GM18520 (cell line): ENCODE data around the gene CDCA7L.
"Not testable (repeated sequence)": the region's sequence is repeated elsewhere in the genome, so short reads cannot be mapped to it uniquely, and the experiment has no call there.

Source experiments
- ATAC-seq: cut with Tn5 transposase; IDR thresholded peaks from one replicate; pipeline ENCODE4 v1.9.1; 2021; ENCODE audit not compliant: unreplicated experiment

CDCA7L gene

GRCh38 chr7:21911341-21911875 lies 34.3 kb downstream of the CDCA7L start:
- ATAC-seq: no peak

- no peak for ATAC-seq
Measured at GRCh38 chr7:21910253-21910652, 35.4 kb downstream of the CDCA7L start.

- no peak for ATAC-seq
Measured at GRCh38 chr7:21908746-21909145, 37.0 kb downstream of the CDCA7L start.

- no peak for ATAC-seq
Measured at GRCh38 chr7:21903020-21903786, 42.5 kb downstream of the CDCA7L start.

DNA sequence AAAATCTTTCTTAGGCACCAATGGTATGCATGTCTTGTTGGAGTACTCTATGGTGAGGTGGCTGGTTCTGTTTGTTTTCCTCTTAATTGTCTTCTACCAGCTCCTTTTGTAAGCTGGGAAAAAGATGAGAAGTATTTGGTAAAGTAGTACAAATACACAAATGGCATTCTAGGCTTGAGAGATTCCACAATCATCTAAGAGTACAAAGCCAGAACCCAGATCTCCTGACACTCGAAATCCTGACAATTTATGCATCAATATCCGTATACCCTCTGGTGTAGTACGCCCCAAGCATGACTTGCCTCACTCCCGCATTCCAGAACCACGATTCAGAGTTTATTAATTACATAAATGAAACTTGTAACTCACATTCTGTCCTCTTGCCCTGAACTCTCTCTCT lies 43.5 kb downstream of the CDCA7L start:
- no peak for ATAC-seq

DNA sequence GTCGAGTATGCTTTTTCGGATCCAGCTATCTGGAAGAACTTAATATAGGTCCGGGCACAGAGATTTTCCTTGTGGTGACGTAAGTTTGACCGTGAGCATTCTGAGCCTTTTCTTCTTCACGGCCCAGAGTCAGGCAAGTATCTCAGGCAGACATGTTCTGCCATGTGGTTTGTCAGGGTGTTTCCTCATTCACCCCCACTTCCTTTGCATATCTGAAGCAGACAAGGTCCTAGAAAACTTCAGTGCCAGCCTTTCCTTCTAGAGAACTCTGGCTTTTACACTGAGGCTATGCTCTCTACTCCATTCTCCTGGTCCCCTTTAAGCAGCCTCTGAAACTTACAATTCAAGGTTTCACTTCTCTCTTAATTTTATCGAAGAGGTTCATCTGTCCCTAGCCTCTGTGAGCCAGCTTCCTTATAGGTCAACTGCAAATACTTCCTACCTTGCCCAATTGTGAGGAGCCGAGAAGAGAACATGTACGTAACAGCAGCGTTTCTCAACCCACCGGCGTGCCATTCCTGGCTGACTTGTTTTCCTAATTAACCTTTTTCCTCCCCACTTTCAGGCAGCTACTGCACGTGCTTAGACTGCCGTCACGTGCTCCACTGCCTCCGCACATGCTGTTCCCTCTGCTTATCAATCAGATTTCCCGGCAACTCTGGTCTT lies 47.3 kb downstream of the CDCA7L start:
- ATAC-seq: peak; percentile 59

DNA sequence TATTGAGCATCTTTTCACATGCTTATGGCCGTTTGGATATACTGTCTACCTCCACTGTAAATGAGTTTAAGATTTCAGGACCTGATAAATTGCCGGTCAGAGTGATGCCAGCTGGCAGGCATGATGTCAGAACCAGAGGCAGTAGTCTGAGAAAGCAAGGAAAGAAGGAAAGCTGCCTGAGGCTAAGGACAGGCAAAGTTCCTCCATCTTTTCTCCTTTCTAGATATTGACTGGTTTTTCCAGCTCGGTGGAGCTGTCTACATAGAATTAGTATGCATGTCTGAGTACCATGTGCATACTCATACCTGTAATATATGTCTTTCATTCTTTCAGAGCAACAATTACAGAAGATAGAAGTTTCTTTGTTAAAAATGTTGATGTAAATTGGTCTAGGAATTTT lies 52.3 kb downstream of the CDCA7L start:
- ATAC-seq: no peak

DNA sequence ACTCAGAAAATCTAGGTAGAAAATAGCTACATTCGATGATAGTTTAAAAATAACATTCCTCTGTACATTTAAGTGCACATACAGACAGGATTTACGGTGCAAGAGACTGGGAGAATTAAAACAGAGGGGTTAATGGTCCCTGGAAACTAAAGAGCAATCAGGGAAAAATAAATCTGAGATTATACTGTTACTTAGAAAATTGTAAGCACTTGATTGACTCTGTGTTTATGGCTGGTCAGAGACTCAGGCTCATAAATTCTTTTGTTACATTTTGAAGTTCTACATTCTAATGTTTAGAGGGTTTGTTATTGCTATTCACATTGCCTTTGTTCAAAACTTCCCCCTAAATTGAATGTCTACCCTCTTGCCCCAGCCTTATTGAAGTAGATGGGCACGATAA lies 54.4 kb downstream of the CDCA7L start:
- ATAC-seq: no peak

DNA sequence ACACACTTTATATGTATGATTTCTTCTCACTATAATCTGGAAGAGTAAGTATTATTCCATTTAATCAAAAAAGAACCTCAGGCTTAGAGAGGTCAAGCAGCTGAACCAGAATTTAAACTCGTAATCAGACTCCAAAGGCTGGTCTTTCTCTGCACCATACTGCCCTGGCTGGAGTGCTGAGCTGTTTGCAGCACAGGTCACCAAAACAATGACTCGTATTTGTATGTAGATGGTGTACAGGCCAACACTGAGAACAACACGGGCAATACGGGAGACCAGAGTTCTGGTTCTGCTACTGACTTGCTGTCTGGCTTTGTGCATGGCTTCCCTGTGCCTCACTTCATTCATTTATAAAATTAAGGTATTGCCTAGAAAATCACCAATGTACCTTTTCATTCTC lies 57.9 kb downstream of the CDCA7L start:
- ATAC-seq: no peak

GRCh38 chr7:21887353-21887752 lies 58.3 kb downstream of the CDCA7L start:
- no peak for ATAC-seq

GRCh38 chr7:21886396-21886795 lies 59.3 kb downstream of the CDCA7L start:
- no peak for ATAC-seq

DNA sequence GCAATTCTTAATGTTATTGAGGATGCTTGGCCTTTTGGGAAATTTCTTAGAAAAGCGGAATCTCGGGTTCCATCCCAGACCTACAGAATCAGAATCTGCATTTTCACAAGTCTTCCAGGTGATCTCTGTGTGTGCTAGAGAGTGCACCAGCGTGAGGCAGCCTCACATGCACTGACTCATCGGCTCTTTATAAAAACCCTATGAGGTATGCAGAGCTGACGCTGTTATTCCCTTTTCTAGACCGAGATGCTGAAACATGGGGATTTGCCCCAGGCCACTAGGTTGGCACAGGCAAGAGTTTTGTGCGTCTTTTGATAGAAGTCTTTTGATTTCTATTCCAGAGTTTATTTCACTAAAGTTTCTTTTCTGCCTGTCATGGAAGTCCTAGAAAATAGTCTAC lies 61.2 kb downstream of the CDCA7L start:
- ATAC-seq: no peak

DNA sequence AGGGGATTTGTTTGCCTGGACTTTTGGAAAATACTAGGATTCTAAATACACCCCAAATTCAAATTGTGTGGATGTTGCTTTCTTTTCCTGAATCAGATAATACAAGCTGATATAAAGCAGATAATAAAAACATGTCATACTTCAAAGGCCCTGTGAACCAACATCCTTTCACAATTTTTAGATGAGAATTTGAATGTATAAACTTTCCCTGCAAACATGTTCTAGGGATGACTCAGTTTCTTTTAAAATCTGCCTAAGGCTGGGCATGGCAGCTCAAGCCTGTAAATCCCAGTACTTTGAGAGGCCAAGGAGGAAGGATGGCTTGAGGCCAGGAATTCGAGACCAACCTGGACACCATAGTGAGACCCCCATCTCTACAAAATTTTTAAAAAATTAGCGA lies 62.2 kb downstream of the CDCA7L start:
- ATAC-seq: not testable (repeated sequence)

DNA sequence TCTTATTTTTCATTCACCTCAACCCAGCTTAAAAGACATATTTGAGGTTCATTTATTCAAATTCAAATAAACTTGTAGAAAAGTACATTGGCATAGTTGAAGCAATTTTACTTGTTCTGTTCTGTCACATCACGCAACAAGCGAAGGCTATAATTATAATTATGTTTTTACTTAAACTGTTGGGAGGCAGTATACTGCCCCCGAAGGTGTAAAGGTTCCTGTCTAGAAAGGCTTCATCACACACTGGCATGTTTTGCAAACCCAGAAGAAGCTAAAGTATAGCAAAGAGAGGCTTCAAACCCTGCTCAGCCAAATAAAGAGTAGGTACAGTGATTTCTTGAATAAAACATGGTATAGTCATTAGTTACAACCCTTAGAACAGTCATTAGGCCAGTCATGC lies 62.6 kb downstream of the CDCA7L start:
- ATAC-seq: no peak

DNA sequence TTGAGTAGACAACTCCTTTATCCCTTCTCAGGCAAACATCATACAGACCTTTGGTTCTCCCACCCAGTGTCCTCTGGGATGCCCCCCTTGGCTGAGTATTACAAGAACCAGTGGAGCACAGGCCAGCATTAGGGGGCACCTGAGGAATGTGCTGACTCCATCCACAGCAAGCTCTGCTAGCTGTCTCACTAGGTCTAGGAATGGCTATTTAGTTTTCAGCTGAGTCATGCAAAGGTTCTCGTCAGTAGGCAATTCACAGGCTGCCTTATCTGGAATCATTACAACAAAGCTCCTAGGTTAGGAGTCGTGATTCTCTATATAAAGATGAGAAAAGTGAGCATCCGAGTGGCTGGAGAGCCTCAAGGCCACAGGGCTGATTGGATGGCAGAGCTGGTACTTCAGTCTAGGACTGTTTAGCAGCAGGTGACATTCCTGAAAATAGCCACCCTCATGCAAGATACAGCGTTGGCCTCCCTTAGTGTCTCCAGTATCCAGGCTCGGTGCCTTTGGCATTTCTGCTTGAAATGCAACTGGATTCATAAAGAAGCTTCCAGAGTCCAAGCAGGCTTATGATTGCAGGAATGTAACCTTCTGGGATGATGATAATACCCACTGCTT lies 75.8 kb downstream of the CDCA7L start:
- no peak for ATAC-seq

- no peak for ATAC-seq
Measured at GRCh38 chr7:21868576-21868850, 77.2 kb downstream of the CDCA7L start.

DNA sequence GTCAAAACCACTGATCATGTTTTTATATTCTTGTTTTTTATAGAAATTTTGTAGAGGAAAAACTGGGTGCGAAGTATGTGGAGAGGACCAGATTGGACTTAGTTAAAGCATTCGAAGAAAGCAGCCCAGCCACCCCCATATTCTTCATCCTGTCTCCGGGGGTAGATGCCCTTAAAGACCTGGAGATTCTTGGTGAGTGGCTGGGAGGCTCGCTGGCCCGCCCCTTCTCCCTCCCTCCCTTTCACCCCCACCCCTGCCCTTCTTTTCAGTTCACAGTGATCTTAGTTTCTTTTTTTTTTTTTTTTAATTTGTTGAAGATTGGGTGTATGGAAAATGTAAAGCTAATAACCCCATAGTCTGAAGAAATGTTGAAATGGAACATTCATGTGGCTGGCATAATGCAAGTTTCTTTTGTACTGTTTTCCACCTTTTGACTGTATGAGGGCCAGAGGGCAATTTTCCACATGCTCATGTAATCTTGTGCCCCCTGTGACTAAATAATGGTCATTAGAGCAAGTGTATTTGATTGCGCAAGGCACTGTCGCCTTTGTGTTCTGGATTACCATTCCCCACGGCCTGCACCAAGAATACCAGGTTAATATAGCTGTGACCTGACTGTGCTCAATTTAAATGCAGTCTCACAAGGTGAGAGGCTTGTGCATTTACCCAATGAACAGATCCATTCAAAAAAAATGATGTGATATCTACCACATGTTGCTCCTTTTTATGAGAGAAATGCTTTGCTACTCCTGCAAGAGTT lies 77.7 kb downstream of the CDCA7L start:
- no peak for ATAC-seq

- no peak for ATAC-seq
Measured at GRCh38 chr7:21867226-21867625, 78.5 kb downstream of the CDCA7L start.

DNA sequence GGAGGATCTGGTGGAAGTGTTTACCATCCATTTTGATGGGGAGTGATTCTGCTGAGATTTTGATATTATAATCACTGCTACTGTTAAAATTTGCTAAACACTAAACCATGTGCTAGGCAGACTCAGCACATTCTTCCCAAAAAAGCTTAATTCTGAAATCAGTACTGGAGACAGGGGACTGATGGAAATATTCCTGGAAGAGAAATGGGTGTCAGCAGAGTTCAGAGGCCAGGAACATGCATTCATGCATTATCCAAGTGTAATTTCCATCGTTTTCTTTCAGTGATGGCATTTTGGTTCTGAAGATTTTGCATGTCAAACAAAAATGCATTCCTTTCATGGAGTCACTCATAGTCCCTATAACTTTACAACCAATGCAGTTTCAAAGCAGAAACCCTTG lies 79.0 kb downstream of the CDCA7L start:
- no peak for ATAC-seq

- not testable (repeated sequence) for ATAC-seq
Measured at GRCh38 chr7:21865631-21866204, 80.0 kb downstream of the CDCA7L start.

GRCh38 chr7:21851559-21851967 lies 94.1 kb downstream of the CDCA7L start:
- ATAC-seq: no peak
